GM19025 (cell line): ENCODE results near the gene TOB1.
A peak's percentile ranks its signal among the peaks of the same experiment; 100 is the strongest.

Source experiments
- ATAC-seq: cut with Tn5 transposase; IDR thresholded peaks from one replicate; pipeline ENCODE4 v1.9.1; 2021; ENCODE audit warnings: mild to moderate bottlenecking, low read depth, moderate library complexity; ENCODE audit not compliant: unreplicated experiment

The TOB1 gene

GRCh38 chr17:50833510-50834428, 32.4 kb downstream of the TOB1 start:
- ATAC-seq, result no peak

GRCh38 chr17:50832864-50833381, 33.2 kb downstream of the TOB1 start:
- no peak for ATAC-seq

GRCh38 chr17:50832267-50832863, 33.8 kb downstream of the TOB1 start:
- no peak for ATAC-seq

GRCh38 chr17:50831471-50831928, 34.7 kb downstream of the TOB1 start:
- ATAC-seq, result no peak

- no peak for ATAC-seq
Observed at GRCh38 chr17:50830994-50831393, 35.2 kb downstream of the TOB1 start.

- ATAC-seq, result no peak
Observed at GRCh38 chr17:50830352-50830751, 35.8 kb downstream of the TOB1 start.

GRCh38 chr17:50829332-50829731, 36.8 kb downstream of the TOB1 start:
- no peak for ATAC-seq

- peak; percentile 63 for ATAC-seq
Observed at GRCh38 chr17:50828508-50829170, 37.5 kb downstream of the TOB1 start.

GRCh38 chr17:50825188-50825587, 41.0 kb downstream of the TOB1 start:
- no peak for ATAC-seq

GRCh38 chr17:50824429-50824828, 41.7 kb downstream of the TOB1 start:
- ATAC-seq, result no peak

GRCh38 chr17:50822550-50822949, 43.6 kb downstream of the TOB1 start:
- ATAC-seq, result no peak

GRCh38 chr17:50820651-50821050, 45.5 kb downstream of the TOB1 start:
- no peak for ATAC-seq

- no peak for ATAC-seq
Observed at GRCh38 chr17:50818921-50819657, 47.1 kb downstream of the TOB1 start.

- ATAC-seq, result no peak
Observed at GRCh38 chr17:50818261-50818660, 47.9 kb downstream of the TOB1 start.

- ATAC-seq, result no peak
Observed at GRCh38 chr17:50817838-50818237, 48.3 kb downstream of the TOB1 start.

- ATAC-seq, result no peak
Observed at GRCh38 chr17:50816771-50817751, 49.1 kb downstream of the TOB1 start.

GRCh38 chr17:50816271-50816670, 49.9 kb downstream of the TOB1 start:
- no peak for ATAC-seq

GRCh38 chr17:50815400-50815799, 50.8 kb downstream of the TOB1 start:
- ATAC-seq, result no peak

GRCh38 chr17:50813583-50813982, 52.6 kb downstream of the TOB1 start:
- no peak for ATAC-seq
